Glomerular endothelial cell (primary cell): ENCODE measurements around the gene MORC2. TPM values are rescaled to one million over a fixed set of nuclear protein-coding genes. Genes with fewer than 3 reads are reported as not detected.

Experiments used
- DNase-seq: peaks from one replicate; pipeline ENCODE4 v3.0.0-alpha.2; 2011; ENCODE audit warnings: low read depth, low spot score; ENCODE audit errors: extremely low read depth
- total RNA-seq: library from RNA; depleted of rRNA; stranded (reverse); fragments of >200 nt; gene quantifications from 2 replicates; pipeline ENCODE4 v1.2.3, GENCODE V29; 2015

Gene MORC2
- total RNA-seq, 1 donor from 2014 or later, result 37.3 TPM

- DNase-seq, result no peak
Measured at GRCh38 chr22:30875481-30876215, 92.9 kb downstream of the MORC2 start.

Other genes starting within 250 kb of the MORC2 start
- gene TUG1, start 491 bp upstream of the MORC2 start, total RNA-seq, result 75.1 and 84.8 TPM in 2 replicates
- 123 and 220 TPM in 2 replicates for gene SMTN, start 112.5 kb upstream of the MORC2 start, total RNA-seq
- 120 and 175 TPM in 2 replicates for gene SELENOM, start 138.8 kb upstream of the MORC2 start, total RNA-seq
- gene INPP5J, start 154.2 kb upstream of the MORC2 start, total RNA-seq, result 0.35 and 2.1 TPM in 2 replicates
- gene PLA2G3, start 171.7 kb upstream of the MORC2 start, total RNA-seq, result not detected in 2 replicates
- 24.1 and 28.4 TPM in 2 replicates for gene RNF185, start 191.4 kb upstream of the MORC2 start, total RNA-seq
- 71.2 and 108 TPM in 2 replicates for gene LIMK2, start 243.5 kb upstream of the MORC2 start, total RNA-seq